Left ventricle myocardium superior (tissue), 1 donor: ENCODE data around the gene ARID1B. TPM values are rescaled to one million over a fixed set of nuclear protein-coding genes. Genes with fewer than 3 reads are reported as not detected.

Experiments used
- ATAC-seq: fragments of 200-7000 bp; cut with Tn5 transposase; one replicate; pipeline ENCODE4 v1.9.1; 2020; ENCODE audit warnings: mild to moderate bottlenecking, moderate library complexity
- DNase-seq: peaks from one replicate; pipeline ENCODE4 v3.0.0-alpha.2; 2020
- intact Hi-C: fragments of 100-400 bp; cut with micrococcal nuclease; formaldehyde crosslinking; loops from one replicate; pipeline ENCODE4 v1.11.0; 2022
- total RNA-seq: library from RNA; stranded (reverse); fragmentation: NEBNext Ultra II Directional; extraction: Animal tissue kit (Norgen Biotek cat#: 25700); gene quantifications from one replicate; pipeline ENCODE4 v1.2.1, GENCODE V29; 2021
- donor health status: DM: no; HTN: yes; CAD: no; lungs with severe emphysema.

The ARID1B gene
- total RNA-seq, 1 donor from 2014 or later: 46.6 TPM

- no peak for ATAC-seq
- intact Hi-C loops: no loop called here
- DNase-seq: no peak
Observed at GRCh38 chr6:156809446-156810178, 32.4 kb downstream of the ARID1B start.

- no peak for DNase-seq
- ATAC-seq: no peak
- intact Hi-C loops: no loop called here
Observed at GRCh38 chr6:156814036-156814581, 36.9 kb downstream of the ARID1B start.

- intact Hi-C loops: no loop called here
- DNase-seq (peak; percentile 49), ATAC-seq (peak; percentile 89)
Observed at GRCh38 chr6:156816505-156816904, 39.3 kb downstream of the ARID1B start.

GRCh38 chr6:156820089-156820798 is 43.1 kb downstream of the ARID1B start:
- intact Hi-C loops: no loop called here

GRCh38 chr6:156821707-156822106 is 44.5 kb downstream of the ARID1B start:
- ATAC-seq (no peak), DNase-seq (no peak)
- intact Hi-C loops: no loop called here

More at GRCh38 chr6:156820089-156820798, 43.1 kb downstream of the ARID1B start:
- ATAC-seq (no peak), DNase-seq (no peak)

- intact Hi-C loops: no loop called here
- DNase-seq (no peak), ATAC-seq (peak; percentile 62)
Observed at GRCh38 chr6:156822747-156823206, 45.6 kb downstream of the ARID1B start.

- DNase-seq (no peak), ATAC-seq (no peak)
- intact Hi-C loops: no loop called here
Observed at GRCh38 chr6:156824142-156824541, 47.0 kb downstream of the ARID1B start.

- ATAC-seq (no peak), DNase-seq (no peak)
- intact Hi-C loops: no loop called here
Observed at GRCh38 chr6:156825475-156825874, 48.3 kb downstream of the ARID1B start.

- ATAC-seq: no peak
- intact Hi-C loops: no loop called here
- no peak for DNase-seq
Observed at GRCh38 chr6:156826290-156826955, 49.2 kb downstream of the ARID1B start.

- intact Hi-C loops: no loop called here
- DNase-seq (no peak), ATAC-seq (peak; percentile 25)
Observed at GRCh38 chr6:156827382-156827781, 50.2 kb downstream of the ARID1B start.

GRCh38 chr6:156828280-156828703 is 51.1 kb downstream of the ARID1B start:
- no peak for DNase-seq
- peak; percentile 84 for ATAC-seq
- intact Hi-C loops: no loop called here

- no peak for DNase-seq
- ATAC-seq: no peak
- intact Hi-C loops: no loop called here
Observed at GRCh38 chr6:156830126-156830525, 52.9 kb downstream of the ARID1B start.

GRCh38 chr6:156832231-156832647 is 55.1 kb downstream of the ARID1B start:
- peak; percentile 25 for ATAC-seq
- DNase-seq: peak; percentile 56
- intact Hi-C loops: no loop called here

- ATAC-seq (no peak), DNase-seq (no peak)
- intact Hi-C loops: no loop called here
Observed at GRCh38 chr6:156832669-156833068, 55.5 kb downstream of the ARID1B start.

- DNase-seq (no peak), ATAC-seq (no peak)
- intact Hi-C loops: no loop called here
Observed at GRCh38 chr6:156833755-156834154, 56.6 kb downstream of the ARID1B start.

- intact Hi-C loops: no loop called here
- ATAC-seq (no peak), DNase-seq (no peak)
Observed at GRCh38 chr6:156839129-156839528, 62.0 kb downstream of the ARID1B start.

- intact Hi-C loops: loop anchor here (10.0 kb wide), 1 partner anchor 175 kb away; no protein-coding TSS in a partner anchor
- peak; percentile 55 for DNase-seq
- peak; percentile 89 for ATAC-seq
Observed at GRCh38 chr6:156839591-156840001, 62.4 kb downstream of the ARID1B start.

GRCh38 chr6:156840136-156840535 is 63.0 kb downstream of the ARID1B start:
- DNase-seq (no peak), ATAC-seq (peak; percentile 45)
- intact Hi-C loops: loop anchor here (10.0 kb wide), 1 partner anchor 175 kb away; no protein-coding TSS in a partner anchor

GRCh38 chr6:156840606-156841005 is 63.4 kb downstream of the ARID1B start:
- intact Hi-C loops: loop anchor here (10.0 kb wide), 1 partner anchor 174 kb away; no protein-coding TSS in a partner anchor
- peak; percentile 4 for ATAC-seq
- no peak for DNase-seq
